DOHH2 (cell line): ENCODE measurements around the gene ZNF79.

ENCODE experiments used
- H3F3A ChIP-seq: fragments of 200-600 bp; sonication (generic), shearing (Covaris generic); 2 replicates; pipeline ENCODE4 v1.6.0; 2016; ENCODE audit warnings: antibody characterized with exemption, mild to moderate bottlenecking; ENCODE audit not compliant: control insufficient read depth, insufficient read depth
- H3K27ac ChIP-seq: fragments of 200-600 bp; sonication (generic); 2 replicates; pipeline ENCODE4 v1.5.1; 2014; ENCODE audit warnings: low read depth, mild to moderate bottlenecking, low read length, moderate library complexity
- H3K27me3 ChIP-seq: fragments of 200-600 bp; sonication (generic); 2 replicates; pipeline ENCODE4 v1.6.1; 2014; ENCODE audit warnings: mild to moderate bottlenecking, low read length, mixed read lengths; ENCODE audit not compliant: control insufficient read depth
- H3K36me3 ChIP-seq: fragments of 200-600 bp; sonication (generic); 2 replicates; pipeline ENCODE4 v1.6.1; 2014; ENCODE audit warnings: mild to moderate bottlenecking, low read length, moderate library complexity, mixed read lengths; ENCODE audit not compliant: control insufficient read depth
- H3K4me1 ChIP-seq: fragments of 200-600 bp; sonication (generic); 2 replicates; pipeline ENCODE4 v1.6.1; 2014; ENCODE audit warnings: mild to moderate bottlenecking, low read length, mixed read lengths; ENCODE audit not compliant: control insufficient read depth
- H3K4me2 ChIP-seq: fragments of 200-600 bp; sonication (generic); 2 replicates; pipeline ENCODE4 v1.6.0; 2014; ENCODE audit warnings: mild to moderate bottlenecking, low read length, moderate library complexity
- H3K4me3 ChIP-seq: fragments of 200-600 bp; sonication (generic); 2 replicates; pipeline ENCODE4 v1.5.1; 2014; ENCODE audit warnings: mild to moderate bottlenecking, low read length, mixed read lengths
- H3K79me2 ChIP-seq: fragments of 200-600 bp; sonication (generic); 2 replicates; pipeline ENCODE4 v1.6.1; 2014; ENCODE audit warnings: mild to moderate bottlenecking, low read length, mixed read lengths; ENCODE audit not compliant: control insufficient read depth
- H3K9me2 ChIP-seq: fragments of 200-600 bp; sonication (generic); replicated peaks from 2 replicates; pipeline ENCODE4 v1.6.1; 2014; ENCODE audit warnings: mild to moderate bottlenecking, low read length, mixed read lengths; ENCODE audit not compliant: control insufficient read depth
- H3K9me3 ChIP-seq: fragments of 200-600 bp; sonication (generic); 2 replicates; pipeline ENCODE4 v1.6.1; 2014; ENCODE audit warnings: antibody characterized with exemption, low read length, mixed read lengths; ENCODE audit not compliant: control insufficient read depth, insufficient read depth
- H4K20me1 ChIP-seq: fragments of 200-600 bp; sonication (generic); 2 replicates; pipeline ENCODE4 v1.6.0; 2014; ENCODE audit warnings: low read depth, mild to moderate bottlenecking, antibody characterized with exemption, low read length, moderate library complexity; ENCODE audit not compliant: control insufficient read depth, insufficient read depth
- CTCF ChIP-seq: fragments of 200-600 bp; sonication (generic); IDR thresholded peaks from one replicate; pipeline ENCODE4 v1.5.1; 2014; ENCODE audit warnings: antibody characterized with exemption, mild to moderate bottlenecking, low read depth, low read length; ENCODE audit not compliant: poor library complexity, severe bottlenecking
- EZH2phosphoT487 ChIP-seq: fragments of 200-600 bp; sonication (generic); IDR thresholded peaks from 2 replicates; pipeline ENCODE4 v1.6.1; 2017; ENCODE audit warnings: borderline replicate concordance, mild to moderate bottlenecking, antibody characterized with exemption, low read length, moderate library complexity, mixed read lengths

The ZNF79 gene

GRCh38 chr9:127448112-127448805 is 24.1 kb downstream of the ZNF79 start:
- Histone ChIP-seq H3K9me3 (no peaks in the 10 kb centered on the region), H3K27ac (peak overlapping the region; percentile 93; the same call in 1 of the 2 replicates), H3K9me2 (no peaks in the 10 kb centered on the region), H3K4me2 (peak overlapping the region; percentile 97), H3K36me3 (peaks cover 78% of the 10 kb centered on the region), H3K27me3 (no peaks in the 10 kb centered on the region), H4K20me1 (peaks cover 22% of the 10 kb centered on the region), H3K4me1 (peaks cover 29% of the 10 kb centered on the region), H3K4me3 (peak overlapping the region; percentile 98), H3K79me2 (peaks cover 51% of the 10 kb centered on the region), H3F3A (peaks cover 72% of the 10 kb centered on the region)
- TF ChIP-seq EZH2phosphoT487 (no peak), CTCF (no peak)

- Histone ChIP-seq H4K20me1 (peaks cover 22% of the 10 kb centered on the region), H3F3A (peaks cover 67% of the 10 kb centered on the region), H3K79me2 (peaks cover 51% of the 10 kb centered on the region), H3K27me3 (no peaks in the 10 kb centered on the region), H3K36me3 (peaks cover 73% of the 10 kb centered on the region), H3K4me2 (peak overlapping the region; percentile 97), H3K27ac (peak overlapping the region; percentile 93), H3K4me1 (peaks cover 29% of the 10 kb centered on the region), H3K9me2 (no peaks in the 10 kb centered on the region), H3K4me3 (peak overlapping the region; percentile 98), H3K9me3 (no peaks in the 10 kb centered on the region)
- no peak for TF ChIP-seq CTCF
These were observed 25.3 kb downstream of the ZNF79 start for GRCh38 chr9:127449332-127449966.

- Histone ChIP-seq H3K4me3 (peak overlapping the region; percentile 98), H3K27me3 (no peaks in the 10 kb centered on the region), H4K20me1 (peaks cover 22% of the 10 kb centered on the region), H3K4me2 (peak overlapping the region; percentile 97), H3K79me2 (peaks cover 51% of the 10 kb centered on the region), H3F3A (peaks cover 58% of the 10 kb centered on the region), H3K36me3 (peaks cover 64% of the 10 kb centered on the region), H3K4me1 (peaks cover 29% of the 10 kb centered on the region), H3K9me2 (no peaks in the 10 kb centered on the region), H3K27ac (peak overlapping the region; percentile 93), H3K9me3 (no peaks in the 10 kb centered on the region)
- TF ChIP-seq CTCF (no peak), EZH2phosphoT487 (no peak)
These were observed 26.1 kb downstream of the ZNF79 start for GRCh38 chr9:127450243-127450760.
